SK-N-MC (cell line): ENCODE results near the gene BMP2K.

Source experiments
- EZH2 ChIP-seq: fragments of 200-600 bp; sonication (generic); IDR thresholded peaks from one replicate; pipeline ENCODE4 v1.6.1; 2017; ENCODE audit warnings: antibody characterized with exemption
- POLR2AphosphoS5 ChIP-seq: IDR thresholded peaks from 2 replicates; pipeline ENCODE4 v1.6.1; 2012; ENCODE audit warnings: mild to moderate bottlenecking, low read depth, low read length, borderline replicate concordance

GRCh38 chr4:78756137-78756536 is 20.0 kb upstream of the BMP2K start:
- TF ChIP-seq POLR2AphosphoS5 (no peak), EZH2 (no peak)
